ENCODE measurements around the gene TRPV4. TPM values are rescaled to one million over a fixed set of nuclear protein-coding genes. Genes with fewer than 3 reads are reported as not detected.

The TRPV4 gene
- polyA plus RNA-seq, 3 donors = 0.70 to 1.4 (median 1.3) TPM

- no peak overlapping the region for H3K27ac ChIP-seq (ENCODE audit: low read depth, low read length)
- 84 to 87% (median 87%) methylated on average over 26 of the region's 26 CpGs for WGBS, 3 donors
These were observed 39.2 kb downstream of the TRPV4 start for GRCh38 chr12:109793826-109794501.

- 44 to 58% (median 51%) methylated on average over 4 of the region's 4 CpGs for WGBS, 3 donors
- H3K27ac ChIP-seq (ENCODE audit: low read depth, low read length) = no peak overlapping the region
These were observed 39.8 kb downstream of the TRPV4 start for GRCh38 chr12:109793411-109793810.

- no peak overlapping the region for H3K27ac ChIP-seq (ENCODE audit: low read depth, low read length)
These were observed 40.2 kb downstream of the TRPV4 start for GRCh38 chr12:109792992-109793391.

GRCh38 chr12:109789526-109790048, 43.6 kb downstream of the TRPV4 start:
- no peak overlapping the region for H3K27ac ChIP-seq (ENCODE audit: low read depth, low read length)
- WGBS, 3 donors = 82 to 94% (median 84%) methylated on average over 1 of the region's 1 CpG

GRCh38 chr12:109786799-109787198, 46.4 kb downstream of the TRPV4 start:
- no peak overlapping the region for H3K27ac ChIP-seq (ENCODE audit: low read depth, low read length)

GRCh38 chr12:109785854-109786253, 47.3 kb downstream of the TRPV4 start:
- 77 to 93% (median 84%) methylated on average over 4 of the region's 4 CpGs for WGBS, 3 donors
- H3K27ac ChIP-seq (ENCODE audit: low read depth, low read length) = no peak overlapping the region

More at GRCh38 chr12:109786799-109787198, 46.4 kb downstream of the TRPV4 start:
- WGBS, 3 donors = 84 to 91% (median 87%) methylated on average over 9 of the region's 9 CpGs

GRCh38 chr12:109783965-109784244, 49.3 kb downstream of the TRPV4 start:
- WGBS, 3 donors = 75 to 81% (median 80%) methylated on average over 8 of the region's 8 CpGs
- H3K27ac ChIP-seq (ENCODE audit: low read depth, low read length) = no peak overlapping the region

DNA sequence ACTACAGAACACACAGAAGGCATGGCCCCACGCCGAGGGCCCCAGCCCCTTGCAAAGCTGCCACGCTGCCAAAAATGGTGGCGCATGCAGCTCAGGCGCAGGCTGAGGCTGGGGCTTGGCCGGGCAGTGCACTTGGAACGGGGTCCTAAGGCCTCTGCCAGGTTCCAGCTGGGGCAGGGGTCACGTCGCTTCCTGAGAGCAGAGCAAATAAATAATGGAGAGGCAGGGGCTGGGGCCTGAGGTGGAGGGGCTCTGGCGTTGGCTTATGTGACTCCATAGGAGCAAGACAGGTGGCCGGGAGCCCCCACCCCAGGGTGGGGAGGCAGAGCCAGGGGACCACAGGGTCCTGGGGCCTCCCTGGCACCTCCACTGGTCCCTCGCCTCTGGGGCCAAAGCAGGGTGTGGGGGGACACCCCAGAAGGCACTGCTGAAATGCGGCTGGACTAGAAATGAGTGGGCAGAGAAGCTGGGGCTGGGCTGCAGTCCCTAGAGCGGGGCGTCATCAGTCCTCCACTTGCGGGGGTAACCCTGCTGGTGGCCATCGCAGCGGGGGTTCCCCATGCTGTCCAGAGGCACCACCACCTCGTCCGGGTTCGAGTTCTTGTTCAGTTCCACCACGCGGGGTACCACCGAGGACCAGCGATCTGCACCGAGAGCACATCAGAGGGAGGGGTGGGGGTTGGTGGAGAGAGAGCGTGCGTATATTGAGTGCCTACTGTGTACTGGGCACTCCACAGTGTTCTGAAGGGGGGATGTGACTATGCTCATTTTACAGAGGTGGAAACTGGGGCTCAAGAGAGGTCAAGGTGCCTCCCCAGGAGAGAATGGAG, 49.8 kb downstream of the TRPV4 start:
- 81 to 83% (median 82%) methylated on average over 27 to 28 of the region's 28 CpGs for WGBS, 3 donors
- no peak overlapping the region for H3K27ac ChIP-seq (ENCODE audit: low read depth, low read length)

GRCh38 chr12:109782326-109782703, 50.9 kb downstream of the TRPV4 start:
- no peak overlapping the region for H3K27ac ChIP-seq (ENCODE audit: low read depth, low read length)
- 81 to 94% (median 92%) methylated on average over 9 of the region's 9 CpGs for WGBS, 3 donors

DNA sequence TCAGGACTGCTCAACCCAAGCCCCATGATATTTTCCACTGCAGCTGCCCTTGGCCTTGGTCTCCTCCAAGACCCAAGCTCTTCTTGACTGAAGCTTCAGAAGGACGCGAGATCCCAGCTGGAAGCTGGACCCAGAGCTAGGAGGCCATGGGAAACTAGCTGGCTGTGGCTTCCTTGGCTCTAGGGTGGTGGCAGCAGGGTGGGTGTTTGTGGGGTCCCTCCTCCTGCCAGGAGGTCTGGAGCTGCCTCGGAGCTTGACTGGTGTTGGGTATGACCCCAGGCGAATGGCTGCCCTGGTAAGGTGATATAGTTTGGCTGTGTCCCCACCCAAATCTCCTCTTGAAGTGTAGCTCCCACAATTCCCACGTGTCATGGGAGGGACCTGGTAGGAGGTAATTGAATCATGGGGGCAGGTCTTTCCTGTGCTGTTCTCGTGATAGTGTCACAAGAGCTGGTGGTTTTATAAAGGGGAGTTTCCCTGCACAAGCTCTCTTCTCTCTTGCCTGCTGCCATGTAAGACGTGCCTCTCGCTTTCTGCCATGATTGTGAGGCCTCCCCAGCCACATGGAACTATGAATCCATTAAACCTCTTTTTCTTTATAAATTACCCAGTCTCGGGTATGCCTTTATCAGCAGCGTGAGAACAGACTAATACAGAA, 51.4 kb downstream of the TRPV4 start:
- 77 to 88% (median 79%) methylated on average over 10 of the region's 10 CpGs for WGBS, 3 donors

DNA sequence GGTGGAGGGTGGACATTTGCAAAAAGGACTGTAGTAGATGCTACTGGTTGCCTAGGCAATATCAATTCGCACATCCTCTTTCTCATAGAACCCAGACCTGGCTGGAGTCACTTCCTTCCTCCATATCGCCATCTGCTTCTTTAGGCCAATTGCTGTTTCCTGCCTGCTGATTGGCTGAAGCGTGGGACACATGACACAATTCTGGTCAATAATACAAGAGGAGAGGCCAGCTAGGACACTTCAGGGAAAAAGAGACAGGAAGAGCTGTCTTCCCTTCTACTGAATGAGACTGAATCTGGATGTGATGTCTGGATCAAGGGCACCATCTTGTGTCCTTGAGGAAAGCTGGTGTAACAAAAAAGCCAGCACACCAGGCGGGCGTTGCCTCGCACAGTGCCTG, 53.8 kb downstream of the TRPV4 start:
- no peak overlapping the region for H3K27ac ChIP-seq (ENCODE audit: low read depth, low read length)
- WGBS, 3 donors = 76 to 93% (median 77%) methylated on average over 6 of the region's 6 CpGs

More for the DNA sequence above, 51.4 kb downstream of the TRPV4 start:
- H3K27ac ChIP-seq (ENCODE audit: low read depth, low read length) = no peak overlapping the region

DNA sequence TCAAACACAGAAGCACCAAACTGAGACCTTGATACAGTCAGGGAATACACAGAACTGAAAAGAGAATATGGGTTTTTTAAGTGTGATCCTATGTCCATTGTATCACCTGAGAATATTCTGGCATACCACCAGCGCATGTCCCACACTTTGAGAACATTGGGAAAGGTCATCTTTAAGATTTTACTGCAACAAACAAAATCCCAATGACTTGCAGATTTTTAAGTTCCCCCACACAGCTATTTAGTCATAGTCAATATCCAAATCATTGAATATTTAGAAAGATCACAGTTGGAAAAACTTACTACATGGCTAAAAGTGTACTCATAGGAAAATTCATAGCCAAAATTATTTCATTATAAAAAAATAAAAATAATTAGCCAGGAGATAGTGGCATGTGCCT, 54.5 kb downstream of the TRPV4 start:
- 47 to 97% (median 95%) methylated on average over 1 of the region's 1 CpG for WGBS, 3 donors

GRCh38 chr12:109777544-109777943, 55.7 kb downstream of the TRPV4 start:
- 33 to 44% (median 34%) methylated on average over 5 of the region's 5 CpGs for WGBS, 3 donors

More for the DNA sequence above, 54.5 kb downstream of the TRPV4 start:
- no peak overlapping the region for H3K27ac ChIP-seq (ENCODE audit: low read depth, low read length)

DNA sequence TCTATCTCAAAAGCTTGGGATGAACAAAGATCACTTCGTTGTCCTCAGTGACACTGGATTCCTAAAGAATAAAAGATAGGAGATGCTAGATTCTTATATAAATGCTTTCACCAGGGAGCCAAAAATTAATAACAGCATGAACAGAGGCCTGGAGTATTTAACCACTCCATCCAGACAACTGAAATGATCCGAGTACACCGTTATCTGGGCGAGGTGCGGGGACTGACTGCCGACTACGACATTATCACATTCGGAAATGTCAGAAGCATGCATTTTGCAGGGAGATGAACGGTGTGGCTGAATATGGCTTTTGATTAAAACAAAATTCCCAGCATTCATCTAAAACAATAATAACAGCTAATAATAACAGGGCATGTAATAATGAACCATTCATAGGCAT, 56.6 kb downstream of the TRPV4 start:
- WGBS, 3 donors = 67 to 74% (median 71%) methylated on average over 9 of the region's 9 CpGs

More at GRCh38 chr12:109777544-109777943, 55.7 kb downstream of the TRPV4 start:
- H3K27ac ChIP-seq (ENCODE audit: low read depth, low read length) = no peak overlapping the region

GRCh38 chr12:109775172-109775881, 57.9 kb downstream of the TRPV4 start:
- WGBS, 3 donors = 16 to 20% (median 19%) methylated on average over 10 of the region's 10 CpGs
- no peak overlapping the region for H3K27ac ChIP-seq (ENCODE audit: low read depth, low read length)

More for the DNA sequence above, 56.6 kb downstream of the TRPV4 start:
- H3K27ac ChIP-seq (ENCODE audit: low read depth, low read length) = no peak overlapping the region

DNA sequence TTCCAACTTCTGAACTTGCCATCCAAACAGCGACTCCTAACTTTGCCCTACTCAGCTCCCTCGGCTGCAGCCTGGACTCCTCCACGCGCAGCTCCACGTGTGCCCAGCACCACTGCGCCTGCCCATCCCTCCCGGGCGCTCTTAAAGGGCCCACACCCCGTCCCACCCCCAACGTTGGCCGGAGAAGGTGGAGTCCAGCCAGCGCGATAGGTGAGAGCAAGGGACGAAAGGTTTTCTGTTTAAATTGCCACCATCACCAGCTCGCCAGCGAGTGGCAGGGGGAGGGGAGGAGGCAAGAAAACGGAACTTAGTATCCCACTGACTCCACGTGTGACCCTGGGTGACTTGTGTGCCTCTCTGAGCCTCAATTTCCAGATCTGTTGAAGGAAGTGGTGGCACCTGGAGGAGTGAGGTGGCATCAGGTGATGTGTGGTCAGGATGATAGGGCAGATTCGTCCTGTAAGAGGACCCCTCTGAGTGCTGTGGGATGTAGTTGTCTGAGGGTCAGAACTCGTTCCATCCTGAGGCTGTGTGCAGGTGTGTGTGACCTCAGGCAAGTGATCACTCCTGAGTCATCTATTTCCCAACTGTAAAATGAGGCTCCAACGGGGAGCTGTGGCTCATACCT, 59.7 kb downstream of the TRPV4 start:
- H3K27ac ChIP-seq (ENCODE audit: low read depth, low read length) = no peak overlapping the region
- 18 to 29% (median 26%) methylated on average over 21 of the region's 21 CpGs for WGBS, 3 donors

- WGBS, 3 donors = 56 to 59% (median 58%) methylated on average over 12 of the region's 12 CpGs
- no peak overlapping the region for H3K27ac ChIP-seq (ENCODE audit: low read depth, low read length)
These were observed 60.4 kb downstream of the TRPV4 start for GRCh38 chr12:109772622-109773321.

All from adipose tissue (tissue), 3 donors.